Calu3 (cell line): ENCODE measurements around the gene MACROD2. TPM values are rescaled to one million over a fixed set of nuclear protein-coding genes. Genes with fewer than 3 reads are reported as not detected.

ENCODE experiments used
- BruUV-seq: library from RNA; stranded (reverse); fragments of 400-500 nt; replicated peaks from 2 replicates; lab custom pipeline; 2021; lab: Mats Ljungman, UMichigan
- CTCF ChIA-PET: fragments of 300-600 bp; sonication (Branson Sonifier 250); formaldehyde crosslinking; loops from one replicate; lab custom pipeline; 2022; ENCODE audit warnings: antibody characterized with exemption; lab: Charles Lee
- DNase-seq: peaks from one replicate; pipeline ENCODE4 v3.0.0; 2022
- H3K27ac Mint-ChIP-seq: one replicate; pipeline ENCODE4 v1.8.0; 2022; ENCODE audit warnings: mixed read lengths; ENCODE audit not compliant: unreplicated experiment
- H3K27me3 Mint-ChIP-seq: one replicate; pipeline ENCODE4 v1.8.0; 2022; ENCODE audit warnings: mixed read lengths; ENCODE audit not compliant: unreplicated experiment
- H3K36me3 Mint-ChIP-seq: one replicate; pipeline ENCODE4 v1.8.0; 2022; ENCODE audit warnings: mild to moderate bottlenecking, moderate library complexity, mixed read lengths; ENCODE audit not compliant: insufficient read depth, unreplicated experiment
- H3K4me1 Mint-ChIP-seq: one replicate; pipeline ENCODE4 v1.8.0; 2022; ENCODE audit warnings: mild to moderate bottlenecking, low read depth, mixed read lengths; ENCODE audit not compliant: unreplicated experiment
- H3K4me3 Mint-ChIP-seq: one replicate; pipeline ENCODE4 v1.8.0; 2022; ENCODE audit warnings: mild to moderate bottlenecking, low read depth, moderate library complexity, mixed read lengths; ENCODE audit not compliant: unreplicated experiment
- H3K9me3 Mint-ChIP-seq: one replicate; pipeline ENCODE4 v1.8.0; 2022; ENCODE audit warnings: low read depth, mixed read lengths; ENCODE audit not compliant: unreplicated experiment
- intact Hi-C: fragments of 100-400 bp; cut with micrococcal nuclease; formaldehyde crosslinking; loops from one replicate; pipeline ENCODE4 v1.10.0; 2022; ENCODE audit not compliant: unreplicated experiment
- total RNA-seq: library from RNA; stranded (reverse); gene quantifications from 2 replicates; pipeline ENCODE4 v1.2.3, GENCODE V29; 2022
- TF ChIP-seq, protein P1 (sequence below): fragments of 200-600 bp; IDR thresholded peaks from one replicate; pipeline ENCODE4 v1.8.0; 2022; ENCODE audit warnings: antibody characterized with exemption; ENCODE audit not compliant: unreplicated experiment

Gene MACROD2
- total RNA-seq, 1 experiment from 2014 or later = 29.4 TPM

- intact Hi-C loops = no loop called here
- H3K27me3 Mint-ChIP-seq = no peaks in the 10 kb centered on the region
- TF ChIP-seq, protein P1, sequence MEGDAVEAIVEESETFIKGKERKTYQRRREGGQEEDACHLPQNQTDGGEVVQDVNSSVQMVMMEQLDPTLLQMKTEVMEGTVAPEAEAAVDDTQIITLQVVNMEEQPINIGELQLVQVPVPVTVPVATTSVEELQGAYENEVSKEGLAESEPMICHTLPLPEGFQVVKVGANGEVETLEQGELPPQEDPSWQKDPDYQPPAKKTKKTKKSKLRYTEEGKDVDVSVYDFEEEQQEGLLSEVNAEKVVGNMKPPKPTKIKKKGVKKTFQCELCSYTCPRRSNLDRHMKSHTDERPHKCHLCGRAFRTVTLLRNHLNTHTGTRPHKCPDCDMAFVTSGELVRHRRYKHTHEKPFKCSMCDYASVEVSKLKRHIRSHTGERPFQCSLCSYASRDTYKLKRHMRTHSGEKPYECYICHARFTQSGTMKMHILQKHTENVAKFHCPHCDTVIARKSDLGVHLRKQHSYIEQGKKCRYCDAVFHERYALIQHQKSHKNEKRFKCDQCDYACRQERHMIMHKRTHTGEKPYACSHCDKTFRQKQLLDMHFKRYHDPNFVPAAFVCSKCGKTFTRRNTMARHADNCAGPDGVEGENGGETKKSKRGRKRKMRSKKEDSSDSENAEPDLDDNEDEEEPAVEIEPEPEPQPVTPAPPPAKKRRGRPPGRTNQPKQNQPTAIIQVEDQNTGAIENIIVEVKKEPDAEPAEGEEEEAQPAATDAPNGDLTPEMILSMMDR = no peak
- no peaks in the 10 kb centered on the region for H3K9me3 Mint-ChIP-seq
- CTCF ChIA-PET = interaction anchor here (0.6 kb wide), 1 partner anchor 210 kb away, joined by 4 read pairs; no protein-coding TSS in a partner anchor
- no peaks in the 10 kb centered on the region for H3K4me1 Mint-ChIP-seq
- no TSS peak for BruUV-seq
- H3K4me3 Mint-ChIP-seq = no peak overlapping the region
- DNase-seq = no peak
- no peak overlapping the region for H3K27ac Mint-ChIP-seq
- H3K36me3 Mint-ChIP-seq = no peaks in the 10 kb centered on the region
Measured at GRCh38 chr20:14064921-14065320, 69.6 kb downstream of the MACROD2 start.

DNA sequence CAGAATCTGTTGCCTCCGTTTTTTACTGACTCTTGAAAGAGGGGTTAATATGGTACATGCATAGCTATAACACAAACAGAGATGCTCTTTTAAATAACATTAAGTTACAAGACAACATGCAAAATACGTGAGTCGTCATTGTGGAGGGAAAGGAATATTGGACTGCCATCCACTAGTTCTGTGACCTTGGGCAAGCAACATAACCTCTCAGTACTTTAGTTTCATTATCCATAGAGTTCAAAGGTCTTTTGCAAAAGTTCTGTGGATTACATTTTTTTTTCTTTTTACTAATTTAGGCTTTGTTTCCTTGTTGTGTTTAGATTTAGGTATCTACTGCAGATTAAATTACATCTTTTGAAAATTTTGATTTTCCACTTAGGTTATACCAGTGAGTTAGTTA lies 70.5 kb downstream of the MACROD2 start:
- H3K27me3 Mint-ChIP-seq = no peaks in the 10 kb centered on the region

DNA sequence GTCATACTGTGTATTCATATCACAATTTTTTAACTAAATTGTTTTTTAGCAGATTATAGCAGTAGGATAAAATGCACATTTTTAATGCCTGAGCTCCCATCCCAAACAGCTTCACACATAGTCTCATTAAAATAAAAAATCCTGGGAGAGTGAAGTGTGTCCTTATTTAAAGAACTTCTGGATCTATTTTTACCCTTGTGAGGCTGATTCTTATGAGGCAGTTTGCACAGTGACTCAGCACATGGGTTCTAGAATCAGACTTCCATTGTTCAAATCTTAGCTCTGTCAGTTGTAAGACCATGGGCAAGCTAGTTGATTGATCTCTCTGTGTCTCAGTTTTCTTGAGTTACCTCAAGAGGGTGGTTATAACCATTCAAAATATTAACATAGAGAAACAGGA lies 72.3 kb downstream of the MACROD2 start:
- no peaks in the 10 kb centered on the region for H3K36me3 Mint-ChIP-seq
- intact Hi-C loops = no loop called here
- TF ChIP-seq, protein P1 = no peak
- CTCF ChIA-PET = interaction anchor here (0.6 kb wide), 1 partner anchor 172 kb away, joined by 3 read pairs; no protein-coding TSS in a partner anchor
- BruUV-seq = no TSS peak
- no peaks in the 10 kb centered on the region for H3K4me1 Mint-ChIP-seq
- no peaks in the 10 kb centered on the region for H3K27me3 Mint-ChIP-seq
- no peak for DNase-seq
- no peaks in the 10 kb centered on the region for H3K9me3 Mint-ChIP-seq
- H3K4me3 Mint-ChIP-seq = no peak overlapping the region
- H3K27ac Mint-ChIP-seq = no peak overlapping the region

More for the DNA sequence above, 70.5 kb downstream of the MACROD2 start:
- CTCF ChIA-PET = no interaction called here
- H3K4me1 Mint-ChIP-seq = no peaks in the 10 kb centered on the region
- intact Hi-C loops = no loop called here
- TF ChIP-seq, protein P1 = no peak
- H3K9me3 Mint-ChIP-seq = no peaks in the 10 kb centered on the region
- H3K36me3 Mint-ChIP-seq = no peaks in the 10 kb centered on the region
- no peak overlapping the region for H3K27ac Mint-ChIP-seq
- no peak for DNase-seq
- H3K4me3 Mint-ChIP-seq = no peak overlapping the region
- BruUV-seq = no TSS peak

DNA sequence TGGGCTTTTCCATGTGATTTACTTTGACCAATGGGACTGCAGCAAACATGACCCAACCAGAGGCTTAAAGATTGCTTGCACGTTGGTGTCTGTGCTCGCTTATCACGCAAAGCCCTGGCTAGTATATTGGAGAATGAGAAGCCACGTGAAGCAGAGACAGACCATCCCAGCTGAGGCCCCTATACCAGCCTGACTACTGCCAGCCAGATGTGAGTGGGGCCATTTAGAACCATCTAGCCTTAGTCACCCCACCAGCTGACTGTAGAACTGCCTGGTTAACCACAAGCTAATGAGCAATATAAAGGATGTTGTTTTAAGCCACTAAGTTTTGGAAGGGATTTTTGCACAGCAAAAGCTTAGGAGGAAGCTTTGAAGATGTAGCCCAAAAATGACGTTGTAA lies 74.5 kb downstream of the MACROD2 start:
- Mint-ChIP-seq H3K36me3 (no peaks in the 10 kb centered on the region), H3K4me1 (no peaks in the 10 kb centered on the region), H3K27ac (no peak overlapping the region), H3K27me3 (no peaks in the 10 kb centered on the region), H3K9me3 (no peaks in the 10 kb centered on the region), H3K4me3 (no peak overlapping the region)
- intact Hi-C loops = no loop called here
- DNase-seq = no peak
- BruUV-seq = no TSS peak
- TF ChIP-seq, protein P1 = no peak
- CTCF ChIA-PET = no interaction called here
